HG02973 (cell line): ENCODE measurements around the gene PLIN4.

ENCODE experiments used
- ATAC-seq: cut with Tn5 transposase; IDR thresholded peaks from one replicate; pipeline ENCODE4 v1.9.1; 2021; ENCODE audit warnings: moderate library complexity; ENCODE audit not compliant: unreplicated experiment

Gene PLIN4

GRCh38 chr19:4456843-4457653, 61.2 kb downstream of the PLIN4 start:
- ATAC-seq, result peak; percentile 13

- ATAC-seq, result no peak
Measured at GRCh38 chr19:4456476-4456842, 61.8 kb downstream of the PLIN4 start.

GRCh38 chr19:4455719-4456475, 62.4 kb downstream of the PLIN4 start:
- ATAC-seq, result no peak

GRCh38 chr19:4454747-4455718, 63.3 kb downstream of the PLIN4 start:
- no peak for ATAC-seq

- no peak for ATAC-seq
Measured at GRCh38 chr19:4453232-4454179, 64.8 kb downstream of the PLIN4 start.

- ATAC-seq, result no peak
Measured at GRCh38 chr19:4452230-4452990, 65.9 kb downstream of the PLIN4 start.
